Ovary (tissue), 9 donors: ENCODE measurements around the gene CACNB4. TPM values are rescaled to one million over a fixed set of nuclear protein-coding genes. Genes with fewer than 3 reads are reported as not detected.

ENCODE experiments used
- DNase-seq, 5 donors: peaks; one replicate each; pipeline ENCODE4 v3.0.0-alpha.2; 2019 to 2020
- H3K27ac ChIP-seq, 2 donors: fragments of 200-600 bp; one replicate each; pipeline versions ENCODE4 v1.5.1 to v1.8.0; 2019 to 2022
- H3K27me3 ChIP-seq: fragments of 200-600 bp; one replicate; pipeline ENCODE4 v1.8.0; 2022
- H3K36me3 ChIP-seq: fragments of 200-600 bp; sonication (generic); one replicate; pipeline ENCODE4 v1.5.1; 2019
- H3K4me1 ChIP-seq: one replicate; pipeline ENCODE4 v1.8.1; 2013; ENCODE audit warnings: mild to moderate bottlenecking, moderate library complexity; ENCODE audit not compliant: insufficient read depth
- H3K4me3 ChIP-seq: fragments of 200-600 bp; sonication (generic); one replicate; pipeline ENCODE4 v1.5.1; 2017
- H3K9me3 ChIP-seq, 2 donors: fragments of 200-600 bp in 1 of 2; sonication (generic) in 1 of 2; one replicate each; pipeline versions ENCODE4 v1.5.1 to v1.8.1; 2013 to 2019; ENCODE audit warnings: mild to moderate bottlenecking in 1 of 2, moderate library complexity in 1 of 2
- EP300 ChIP-seq: sonication (generic); formaldehyde crosslinking; IDR thresholded peaks from one replicate; pipeline ENCODE4 v1.6.1; 2017; ENCODE audit warnings: antibody characterized with exemption
- POLR2A ChIP-seq: fragments of 450-650 bp; IDR thresholded peaks from one replicate; pipeline ENCODE4 v1.6.1; 2017; ENCODE audit warnings: antibody characterized with exemption, mild to moderate bottlenecking, moderate library complexity
- WGBS, 3 donors: extraction: QIAGEN DNeasy Blood & Tissue Kit in 1 of 3; methylation state at CpG; one replicate each; pipeline versions ENCODE4 v1.1.5 to v1.1.7; 2013 to 2017; 5-methylcytosine and 5-hydroxymethylcytosine counted together
- intact Hi-C, 4 donors: fragments of 100-400 bp; cut with DNase I; formaldehyde crosslinking; loops; one replicate each; pipeline versions ENCODE4 v1.11.0 to v1.15.1; 2022 to 2023
- polyA plus RNA-seq, 2 donors: library from polyadenylated mRNA; stranded (reverse); fragments of 200-250 nt in 1 of 2; fragments of 350-450 nt in 1 of 2; fragmentation: Illumina TruSeq in 1 of 2; extraction: RNeasy Lipid Tissue Mini Kit (QIAGEN cat#74804) in 1 of 2; gene quantifications; one replicate each; pipeline ENCODE4 v1.2.3, GENCODE V29; 2013 to 2014
- total RNA-seq, 7 donors: library from RNA; depleted of rRNA in 2 of 7; stranded (reverse); fragments of >200 nt in 2 of 7; fragmentation: NEBNext Ultra II Directional in 3 of 7; extraction: Animal tissue kit (Norgen Biotek cat#: 25700) in 3 of 7; gene quantifications; one replicate each; pipeline versions ENCODE4 v1.1.0 to v1.2.4, GENCODE V29; 2016 to 2023
- TF ChIP-seq, protein P1 (sequence below), 3 donors: fragments of 450-650 bp in 2 of 3; fragments of 200-600 bp in 1 of 3; IDR thresholded peaks; one replicate each; pipeline versions ENCODE4 v1.5.1 to v1.8.0; 2016 to 2022; ENCODE audit warnings: antibody characterized with exemption in 3 of 3, mild to moderate bottlenecking in 1 of 3
- donor health status: DM: no; HTN: no; CAD: no; lungs with moderate emphysema.
- donor health status: DM: no; HTN: no; CAD: no.
- donor health status: Bipolar disorder and iron deficiency.
- donor health status: DM: yes; HTN: yes; CAD: no.
- donor health status: DM: no; HTN: no; CAD: no.
- donor health status: DM: yes; HTN: yes; CAD: no.

CACNB4 gene
- total and polyA plus RNA-seq, 9 donors, result 0.23 to 1.9 (median 1.0) TPM

GRCh38 chr2:152097801-152098495, 896 bp downstream of the CACNB4 start:
- Histone ChIP-seq H3K27me3 (no peaks in the 10 kb centered on the region), H3K4me3 (peak overlapping the region; percentile 39), H3K4me1 (peaks cover 5% of the 10 kb centered on the region), H3K36me3 (no peaks in the 10 kb centered on the region), H3K27ac (no peak overlapping the region), H3K9me3 (no peaks in the 10 kb centered on the region)
- intact Hi-C loops, result no loop called here
- DNase-seq, result peak in 4 of 5 donors; percentile 12 to 45 (median 30)
- WGBS, 3 donors, result 0 to 1% (median 0%) methylated on average over 52 of the region's 52 CpGs
- TF ChIP-seq EP300, result no peak
- TF ChIP-seq, protein P1, sequence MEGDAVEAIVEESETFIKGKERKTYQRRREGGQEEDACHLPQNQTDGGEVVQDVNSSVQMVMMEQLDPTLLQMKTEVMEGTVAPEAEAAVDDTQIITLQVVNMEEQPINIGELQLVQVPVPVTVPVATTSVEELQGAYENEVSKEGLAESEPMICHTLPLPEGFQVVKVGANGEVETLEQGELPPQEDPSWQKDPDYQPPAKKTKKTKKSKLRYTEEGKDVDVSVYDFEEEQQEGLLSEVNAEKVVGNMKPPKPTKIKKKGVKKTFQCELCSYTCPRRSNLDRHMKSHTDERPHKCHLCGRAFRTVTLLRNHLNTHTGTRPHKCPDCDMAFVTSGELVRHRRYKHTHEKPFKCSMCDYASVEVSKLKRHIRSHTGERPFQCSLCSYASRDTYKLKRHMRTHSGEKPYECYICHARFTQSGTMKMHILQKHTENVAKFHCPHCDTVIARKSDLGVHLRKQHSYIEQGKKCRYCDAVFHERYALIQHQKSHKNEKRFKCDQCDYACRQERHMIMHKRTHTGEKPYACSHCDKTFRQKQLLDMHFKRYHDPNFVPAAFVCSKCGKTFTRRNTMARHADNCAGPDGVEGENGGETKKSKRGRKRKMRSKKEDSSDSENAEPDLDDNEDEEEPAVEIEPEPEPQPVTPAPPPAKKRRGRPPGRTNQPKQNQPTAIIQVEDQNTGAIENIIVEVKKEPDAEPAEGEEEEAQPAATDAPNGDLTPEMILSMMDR (IDR thresholded peaks at IDR 0.05), result no peak
- TF ChIP-seq POLR2A, result no peak

GRCh38 chr2:152097290-152097800, 1.5 kb downstream of the CACNB4 start:
- Histone ChIP-seq H3K9me3 (no peaks in the 10 kb centered on the region), H3K4me1 (peaks cover 5% of the 10 kb centered on the region), H3K27me3 (no peaks in the 10 kb centered on the region), H3K27ac (no peak overlapping the region), H3K4me3 (peak overlapping the region; percentile 39), H3K36me3 (no peaks in the 10 kb centered on the region)
- TF ChIP-seq POLR2A (no peak), EP300 (no peak)
- TF ChIP-seq, protein P1 (IDR thresholded peaks at IDR 0.05), result no peak
- WGBS, 3 donors, result 6 to 12% (median 6%) methylated on average over 13 of the region's 13 CpGs
- DNase-seq, result peak in 1 of 5 donors; percentile 17
- intact Hi-C loops, result no loop called here

GRCh38 chr2:152095146-152095545, 3.7 kb downstream of the CACNB4 start:
- TF ChIP-seq POLR2A, result no peak
- Histone ChIP-seq H3K36me3 (no peaks in the 10 kb centered on the region), H3K4me3 (no peak overlapping the region), H3K4me1 (peaks cover 5% of the 10 kb centered on the region), H3K27ac (no peak overlapping the region), H3K9me3 (no peaks in the 10 kb centered on the region), H3K27me3 (no peaks in the 10 kb centered on the region)
- no peak for DNase-seq
- 82 to 85% (median 84%) methylated on average over 1 of the region's 1 CpG for WGBS, 3 donors
- intact Hi-C loops, result no loop called here

- H3K4me3 ChIP-seq, result no peak overlapping the region
- H3K27me3 ChIP-seq, result no peaks in the 10 kb centered on the region
- no peak for DNase-seq
- intact Hi-C loops, result no loop called here
- TF ChIP-seq, protein P1 (IDR thresholded peaks at IDR 0.05), result no peak
- TF ChIP-seq POLR2A (no peak), EP300 (no peak)
- no peaks in the 10 kb centered on the region for H3K36me3 ChIP-seq
- WGBS, 3 donors, result 90 to 95% (median 93%) methylated on average over 2 of the region's 2 CpGs
- no peak overlapping the region for H3K27ac ChIP-seq
- no peaks in the 10 kb centered on the region for H3K9me3 ChIP-seq
- H3K4me1 ChIP-seq, result no peaks in the 10 kb centered on the region
Measured at GRCh38 chr2:152094014-152094413, 4.8 kb downstream of the CACNB4 start.

GRCh38 chr2:152093464-152093863, 5.4 kb downstream of the CACNB4 start:
- no peaks in the 10 kb centered on the region for H3K9me3 ChIP-seq
- no peak overlapping the region for H3K4me3 ChIP-seq
- WGBS, 3 donors, result 36 to 51% (median 50%) methylated on average over 2 of the region's 2 CpGs

More at GRCh38 chr2:152093464-152093863, 5.4 kb downstream of the CACNB4 start:
- TF ChIP-seq EP300 (no peak), POLR2A (no peak)
- TF ChIP-seq, protein P1 (IDR thresholded peaks at IDR 0.05), result no peak
- Histone ChIP-seq H3K27ac (no peak overlapping the region), H3K27me3 (no peaks in the 10 kb centered on the region), H3K36me3 (no peaks in the 10 kb centered on the region), H3K4me1 (no peaks in the 10 kb centered on the region)
- no peak for DNase-seq
- intact Hi-C loops, result no loop called here
